ENCODE data around the gene MALRD1.

Gene MALRD1

GRCh38 chr10:19231034-19231433 is 182.4 kb downstream of the MALRD1 start:
- DNase-seq (ENCODE audit: low read depth) = no peak

- DNase-seq (ENCODE audit: low read depth) = no peak
Measured at GRCh38 chr10:19245889-19246752, 197.5 kb downstream of the MALRD1 start.

DNA sequence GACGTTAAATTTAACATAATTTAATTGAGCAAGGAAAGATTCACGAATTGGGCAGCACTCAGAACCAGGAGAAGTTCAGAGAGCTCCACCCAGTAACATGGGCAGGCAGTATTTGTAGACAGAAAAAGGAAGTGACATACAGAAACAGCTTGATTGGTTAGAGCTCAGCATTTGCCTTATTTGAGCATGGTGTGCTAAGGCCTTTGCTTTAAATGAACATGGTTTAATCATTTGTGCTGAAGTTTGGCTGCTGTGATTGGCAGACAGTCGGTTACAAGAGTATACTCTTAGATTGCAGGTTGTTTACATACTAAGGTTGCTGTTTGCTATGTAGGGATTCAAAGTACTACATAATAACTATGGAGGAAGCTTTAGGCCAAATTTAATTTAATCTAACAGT is 199.2 kb downstream of the MALRD1 start:
- no peak for DNase-seq (ENCODE audit: low read depth)

DNA sequence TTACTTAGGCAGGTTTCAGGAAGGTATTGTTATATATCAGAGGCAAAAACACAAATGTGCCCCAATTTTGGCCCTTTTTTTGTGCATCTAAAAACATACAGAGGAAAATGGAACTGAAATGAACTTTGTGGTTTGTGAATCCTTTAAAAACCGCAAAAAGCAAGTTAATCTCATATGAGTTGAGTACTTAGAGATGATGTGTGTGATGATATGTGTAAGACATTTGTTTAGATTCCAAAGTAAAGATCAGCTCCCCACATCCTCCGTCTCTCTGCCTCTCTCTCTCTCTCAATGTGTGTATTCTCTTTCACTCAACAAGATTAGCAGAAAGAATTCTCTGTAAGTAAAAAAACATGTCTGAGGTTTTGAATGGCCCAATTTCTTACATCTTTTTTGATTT is 201.9 kb downstream of the MALRD1 start:
- DNase-seq (ENCODE audit: low read depth) = no peak

- DNase-seq (ENCODE audit: low read depth) = no peak
Measured at GRCh38 chr10:19252531-19252930, 203.9 kb downstream of the MALRD1 start.

GRCh38 chr10:19256331-19256730 is 207.7 kb downstream of the MALRD1 start:
- DNase-seq (ENCODE audit: low read depth) = no peak

DNA sequence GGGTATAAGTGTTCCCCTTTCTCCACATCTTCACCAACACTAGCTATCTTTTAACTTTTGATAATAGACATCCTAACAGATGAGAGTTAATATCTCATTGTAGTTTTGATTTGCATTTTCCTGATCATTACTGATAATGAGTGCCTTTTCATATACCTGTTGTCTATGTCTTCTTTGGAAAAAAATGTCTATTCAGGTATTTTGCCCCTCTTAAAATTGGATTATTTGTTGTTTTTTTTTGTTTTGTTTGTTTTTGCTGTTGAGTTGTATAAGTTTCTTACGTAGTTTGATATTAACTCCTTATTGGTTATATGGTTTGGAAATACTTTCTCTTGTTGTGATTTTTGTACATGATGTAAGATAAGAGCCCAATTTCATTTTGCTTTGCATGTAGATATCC is 214.7 kb downstream of the MALRD1 start:
- DNase-seq (ENCODE audit: low read depth) = no peak

DNA sequence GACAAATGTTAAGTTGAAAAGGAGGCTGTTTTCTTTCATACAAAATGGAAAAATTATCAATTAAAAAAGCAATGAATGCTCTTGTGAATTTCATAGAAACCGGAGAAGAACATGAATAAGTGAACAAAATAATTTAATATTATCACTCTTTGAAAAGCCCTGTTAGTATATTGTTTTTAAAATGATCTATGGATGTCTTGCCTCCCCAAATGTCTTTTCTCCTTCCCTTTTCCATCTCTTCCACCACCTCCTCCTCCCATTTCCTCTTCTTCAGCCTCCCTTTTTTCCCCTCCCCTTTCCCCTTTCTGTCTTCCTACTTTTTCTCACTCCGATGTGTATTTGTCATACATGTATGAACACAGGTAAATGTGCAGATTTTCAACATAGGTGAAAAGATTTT is 234.7 kb downstream of the MALRD1 start:
- no peak for DNase-seq (ENCODE audit: low read depth)

DNA sequence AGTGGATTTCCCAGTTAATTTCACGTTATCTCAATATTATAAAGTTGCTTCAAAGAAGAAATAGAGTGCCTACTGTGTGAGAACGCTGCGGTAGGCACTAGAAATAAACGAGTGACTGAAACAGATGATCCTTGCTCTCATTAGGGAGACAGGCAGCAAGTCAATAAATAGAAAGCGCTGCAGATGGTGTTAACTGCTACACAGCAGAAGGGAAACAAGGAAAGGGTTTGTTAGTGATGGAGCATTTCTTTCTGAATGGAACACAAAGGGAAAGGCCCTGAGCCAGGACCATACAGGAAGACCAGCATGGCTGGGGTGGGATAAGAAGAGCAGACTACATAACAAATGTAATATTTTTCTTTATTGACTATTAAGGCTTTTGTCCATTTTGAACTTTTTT is 235.2 kb downstream of the MALRD1 start:
- DNase-seq (ENCODE audit: low read depth) = no peak

DNA sequence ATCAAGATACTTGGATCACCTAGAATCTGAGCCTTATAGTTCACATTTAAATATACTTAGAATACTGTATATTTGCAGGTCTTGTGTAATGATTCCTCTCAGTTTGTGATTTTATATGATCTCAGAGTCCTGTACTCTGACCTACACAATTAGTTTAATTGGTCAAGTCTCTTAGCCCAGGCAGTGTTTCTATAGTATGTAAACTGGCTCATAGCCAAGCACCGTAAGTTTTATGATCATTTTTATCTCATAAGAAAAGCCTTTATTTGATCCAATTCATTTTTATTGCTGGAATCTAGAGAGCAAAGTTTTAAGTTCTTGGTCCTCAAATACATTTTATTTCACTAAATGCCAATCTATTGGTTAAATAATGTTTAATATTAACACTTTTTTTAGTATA is 242.2 kb downstream of the MALRD1 start:
- DNase-seq (ENCODE audit: low read depth) = no peak

GRCh38 chr10:19294233-19294632 is 245.6 kb downstream of the MALRD1 start:
- DNase-seq (ENCODE audit: low read depth) = no peak

GRCh38 chr10:19299645-19300044 is 251.0 kb downstream of the MALRD1 start:
- DNase-seq (ENCODE audit: low read depth) = no peak

- DNase-seq (ENCODE audit: low read depth) = no peak
Measured at GRCh38 chr10:19302117-19302516, 253.5 kb downstream of the MALRD1 start.

- DNase-seq (ENCODE audit: low read depth) = no peak
Measured at GRCh38 chr10:19310066-19310465, 261.5 kb downstream of the MALRD1 start.

DNA sequence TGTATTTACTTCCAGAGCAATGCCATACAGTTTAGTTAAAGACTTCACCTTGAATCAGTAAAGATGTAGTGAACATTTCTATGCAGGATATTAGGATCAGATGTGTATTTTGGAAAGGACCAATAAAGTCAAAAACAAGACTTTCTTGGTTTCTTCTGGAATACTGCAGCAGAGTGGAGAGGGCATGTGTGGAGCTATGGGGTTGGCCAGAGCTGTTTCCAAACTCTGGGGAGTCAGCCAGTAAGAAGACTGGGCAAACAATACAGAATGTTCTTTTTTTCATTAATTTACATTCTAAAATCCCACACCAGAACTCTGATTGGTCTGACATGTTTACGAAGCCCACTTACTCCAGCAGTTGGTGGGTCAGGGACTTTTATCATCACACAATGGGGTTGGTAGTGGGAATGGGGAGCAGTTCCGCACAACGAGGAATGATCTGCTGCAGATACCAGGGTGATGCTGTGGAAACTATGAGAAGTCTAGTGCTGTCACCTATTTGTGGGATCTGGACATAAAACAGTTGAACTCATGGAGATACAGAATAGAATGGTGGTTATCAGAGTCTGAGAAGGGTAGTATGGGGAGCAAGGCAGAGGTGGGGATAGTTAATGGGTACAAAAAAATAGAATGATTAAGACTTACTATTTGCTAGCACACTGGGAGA is 267.7 kb downstream of the MALRD1 start:
- no peak for DNase-seq (ENCODE audit: low read depth)

DNA sequence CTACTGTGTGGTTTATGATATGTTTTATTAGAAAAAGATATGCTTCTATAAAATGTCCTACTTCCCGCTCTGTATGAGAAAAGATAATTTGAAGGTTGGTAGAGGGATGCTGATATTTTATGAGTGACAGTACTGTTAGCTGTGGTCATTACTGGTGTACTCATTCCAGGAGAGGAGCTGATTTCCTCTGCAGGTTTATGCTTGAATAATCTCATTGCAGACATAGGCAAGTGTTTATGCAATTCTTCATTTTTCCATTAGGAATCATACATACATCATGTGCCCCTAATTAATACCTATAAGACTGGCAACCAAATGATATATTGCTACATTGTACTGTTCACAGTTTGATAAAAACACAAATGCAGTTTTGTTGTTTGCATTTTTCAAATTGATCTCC is 269.4 kb downstream of the MALRD1 start:
- no peak for DNase-seq (ENCODE audit: low read depth)

DNA sequence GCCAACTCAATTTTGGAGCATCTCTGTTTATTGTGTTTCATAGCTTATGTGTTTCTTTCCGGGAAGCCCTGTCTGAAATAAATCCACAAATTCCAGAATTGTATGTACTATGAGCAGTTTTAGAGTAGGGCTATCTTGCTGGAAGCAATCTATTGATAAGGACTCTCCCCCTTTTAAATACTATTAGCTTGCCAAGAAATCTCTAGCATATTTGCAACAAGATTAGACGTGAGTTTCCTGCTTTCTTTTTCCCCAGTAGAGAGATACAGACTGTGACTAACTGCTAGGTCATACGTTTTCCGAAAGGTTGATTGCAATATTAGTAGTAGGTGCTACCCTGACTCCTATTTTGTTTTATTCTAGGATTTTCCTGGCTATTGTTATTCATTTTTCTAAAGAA is 277.0 kb downstream of the MALRD1 start:
- DNase-seq (ENCODE audit: low read depth) = no peak

DNA sequence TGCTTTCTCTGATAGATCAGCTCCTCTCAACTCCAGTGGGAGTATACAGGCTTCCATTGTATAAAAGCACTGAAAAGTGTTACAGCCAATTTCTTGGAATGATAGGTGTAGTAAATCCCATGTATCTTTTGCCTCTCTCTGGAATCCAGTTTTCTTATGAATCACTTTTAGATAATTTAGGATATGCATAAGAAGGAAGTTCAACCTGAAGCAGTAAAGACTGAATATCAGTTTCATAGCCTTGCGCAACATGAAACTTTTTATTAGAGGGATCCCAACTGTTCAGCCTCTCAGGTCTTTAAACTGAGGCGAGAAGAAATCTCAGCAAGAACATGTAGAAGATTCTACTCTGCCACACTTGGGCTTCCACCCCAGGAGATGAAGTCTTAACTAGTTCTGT is 280.0 kb downstream of the MALRD1 start:
- DNase-seq (ENCODE audit: low read depth) = no peak

GRCh38 chr10:19329475-19329874 is 280.9 kb downstream of the MALRD1 start:
- DNase-seq (ENCODE audit: low read depth) = no peak

DNA sequence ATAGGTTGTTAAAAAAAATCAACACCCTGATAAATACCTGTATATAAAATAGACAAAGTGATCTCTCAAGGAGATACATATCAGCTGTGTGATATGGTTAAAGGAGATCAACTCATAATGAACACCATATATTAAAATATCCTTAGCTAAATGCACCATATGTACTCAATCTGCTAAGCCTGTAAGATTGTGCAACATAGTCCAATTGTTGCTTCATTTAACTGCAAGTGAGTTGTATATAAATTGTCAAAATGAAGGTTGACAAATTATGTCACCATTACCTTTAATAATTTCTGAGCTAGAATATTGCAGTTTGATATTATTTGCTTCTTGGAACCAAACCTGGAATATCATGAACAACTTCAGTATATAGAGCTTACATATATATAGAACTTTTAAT is 283.7 kb downstream of the MALRD1 start:
- no peak for DNase-seq (ENCODE audit: low read depth)

DNA sequence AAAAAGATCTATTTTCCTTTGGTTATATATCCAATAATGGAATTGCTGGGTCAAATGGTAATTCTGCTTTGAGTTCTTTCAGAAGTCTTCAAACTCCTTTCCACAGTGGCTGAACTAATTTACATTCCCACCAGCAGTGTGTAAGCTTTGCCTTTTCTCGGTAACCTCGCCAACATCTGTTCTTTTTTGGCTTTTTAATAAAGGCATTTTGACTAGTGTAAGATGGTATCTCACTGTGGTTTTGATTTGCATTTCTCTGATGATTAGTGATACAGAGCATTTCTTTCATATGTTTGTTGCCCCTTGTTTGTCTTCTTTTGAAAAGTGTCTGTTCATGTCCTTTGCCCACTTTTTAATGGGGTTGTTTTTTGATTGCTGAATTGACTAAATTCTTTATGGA is 285.0 kb downstream of the MALRD1 start:
- no peak for DNase-seq (ENCODE audit: low read depth)

- DNase-seq (ENCODE audit: low read depth) = no peak
Measured at GRCh38 chr10:19347621-19348020, 299.0 kb downstream of the MALRD1 start.

DNA sequence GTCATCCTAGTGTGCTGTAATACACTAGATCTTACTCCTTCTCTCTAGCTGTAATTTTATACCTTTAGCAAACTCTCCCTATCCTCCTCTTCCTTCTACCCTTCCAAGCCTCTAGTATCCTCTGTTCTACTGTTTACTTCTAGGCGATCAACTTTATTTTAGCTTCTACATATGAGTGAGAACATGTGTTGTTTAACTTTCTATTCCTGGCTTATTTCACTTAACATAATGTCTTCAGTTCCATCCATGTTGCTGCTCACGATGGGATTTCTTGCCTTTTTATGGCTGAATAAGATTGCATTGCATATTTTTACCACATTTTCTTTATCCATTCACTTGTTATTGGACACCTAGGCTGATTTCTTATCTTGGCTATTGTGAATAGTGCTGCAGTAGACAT is 318.6 kb downstream of the MALRD1 start:
- DNase-seq (ENCODE audit: low read depth) = no peak

DNA sequence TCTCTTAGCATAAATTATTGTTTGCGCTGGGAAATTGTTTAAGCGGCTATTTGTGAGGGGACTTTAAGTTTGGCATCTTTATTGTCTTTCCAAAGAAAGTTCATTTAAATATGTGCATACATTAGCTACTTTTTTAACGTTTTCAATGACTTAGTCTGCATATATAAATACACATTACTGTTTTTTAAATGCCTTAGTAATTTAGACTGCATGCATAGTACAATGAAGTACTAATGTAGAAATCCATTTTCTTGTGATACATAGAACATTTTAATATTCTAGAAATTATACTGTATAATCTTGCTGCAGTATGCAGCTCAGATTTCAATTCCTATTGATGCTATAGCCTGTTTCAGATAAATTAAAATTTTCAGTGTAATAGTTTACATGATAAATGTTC is 325.4 kb downstream of the MALRD1 start:
- no peak for DNase-seq (ENCODE audit: low read depth)

Measured in stimulated activated CD8-positive, alpha-beta memory T cell treated with anti-CD3 and anti-CD28 coated beads, Interleukin-15, amount 100 ng/mL, for 1 hour (primary cell).